Measurements from ENCODE around the gene ZMYND12.
A peak's percentile ranks its signal among the peaks of the same experiment; 100 is the strongest.

The ZMYND12 gene

GRCh38 chr1:42399315-42400100 is 56.3 kb downstream of the ZMYND12 start:
- DNase-seq (ENCODE audit: insufficient read length, low spot score) (no peak), FAIRE-seq (no peak)

GRCh38 chr1:42392967-42393848 is 62.6 kb downstream of the ZMYND12 start:
- no peak for FAIRE-seq
- no peak for DNase-seq (ENCODE audit: insufficient read length, low spot score)

- no peak for DNase-seq (ENCODE audit: insufficient read length, low spot score)
- FAIRE-seq = no peak
These were observed 63.6 kb downstream of the ZMYND12 start for GRCh38 chr1:42392255-42392654.

- DNase-seq (ENCODE audit: insufficient read length, low spot score) = no peak
- FAIRE-seq = no peak
These were observed 69.8 kb downstream of the ZMYND12 start for GRCh38 chr1:42386051-42386450.

- no peak for DNase-seq (ENCODE audit: insufficient read length, low spot score)
- FAIRE-seq = peak; percentile 51
These were observed 70.5 kb downstream of the ZMYND12 start for GRCh38 chr1:42385283-42385682.

DNA sequence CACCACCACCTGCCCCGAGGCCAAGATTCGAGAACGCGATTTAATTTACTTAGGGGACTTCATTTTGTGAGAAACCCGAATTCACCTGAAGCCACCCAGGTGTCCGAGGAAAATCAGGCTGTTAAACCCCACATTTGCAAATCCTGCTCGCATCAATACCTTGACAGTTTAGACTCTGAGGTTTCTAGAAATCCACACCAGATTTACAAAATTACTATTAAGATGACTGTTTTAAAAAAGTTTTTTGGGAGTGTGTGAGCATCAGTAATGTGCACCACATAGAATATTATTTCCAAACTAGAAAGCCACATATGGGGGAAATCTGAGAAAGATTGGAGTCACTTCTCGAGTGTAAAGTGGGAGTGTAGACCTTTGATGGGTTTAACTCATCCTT is 74.5 kb downstream of the ZMYND12 start:
- DNase-seq (ENCODE audit: insufficient read length, low spot score) (no peak), FAIRE-seq (peak; percentile 23)

DNA sequence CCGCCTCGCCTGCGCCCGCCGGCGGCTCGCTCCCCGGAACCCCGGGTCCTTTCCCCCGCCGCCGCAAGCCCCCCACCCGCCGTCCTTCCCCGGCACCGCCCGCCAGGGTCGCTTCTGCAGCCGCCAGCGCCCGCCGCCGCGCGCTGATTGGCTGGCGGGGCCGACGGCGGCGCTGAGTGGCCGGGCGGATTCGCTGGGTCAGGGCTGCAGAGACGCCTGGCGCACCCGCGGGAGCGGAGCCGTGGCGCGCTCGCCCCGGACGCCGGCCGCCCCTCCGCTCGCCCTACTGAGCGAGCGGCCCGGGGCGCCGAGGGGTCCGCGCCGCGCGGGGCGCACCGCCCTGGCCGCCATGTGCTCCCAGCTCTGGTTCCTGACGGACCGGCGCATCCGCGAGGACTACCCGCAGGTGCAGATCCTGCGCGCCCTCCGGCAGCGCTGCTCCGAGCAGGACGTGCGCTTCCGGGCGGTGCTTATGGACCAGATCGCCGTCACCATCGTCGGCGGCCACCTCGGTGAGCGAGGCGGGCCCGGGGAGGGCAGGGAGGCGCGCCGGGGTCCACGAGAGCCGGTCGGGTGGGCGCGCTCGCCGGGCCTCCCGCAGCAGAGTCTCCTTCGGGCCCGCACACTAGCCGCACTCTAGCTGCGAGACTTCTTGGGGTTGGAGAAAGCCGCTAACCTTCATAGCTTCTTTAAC is 75.1 kb downstream of the ZMYND12 start, which contains the start of gene RIMKLA:
Gene RIMKLA, plus strand, starts transcription at position 207 of the 694 bp plus-strand sequence. Its CDS starts 143 bp downstream, at position 350.
- DNase-seq (ENCODE audit: insufficient read length, low spot score) = peak; percentile 86
- peak; percentile 65 for FAIRE-seq

Data from GM19239 (cell line).